ENCODE data around the gene SDK1. TPM values are rescaled to one million over a fixed set of nuclear protein-coding genes. Genes with fewer than 3 reads are reported as not detected.

SDK1 gene
- total RNA-seq, 1 donor = 0.43 TPM

DNA sequence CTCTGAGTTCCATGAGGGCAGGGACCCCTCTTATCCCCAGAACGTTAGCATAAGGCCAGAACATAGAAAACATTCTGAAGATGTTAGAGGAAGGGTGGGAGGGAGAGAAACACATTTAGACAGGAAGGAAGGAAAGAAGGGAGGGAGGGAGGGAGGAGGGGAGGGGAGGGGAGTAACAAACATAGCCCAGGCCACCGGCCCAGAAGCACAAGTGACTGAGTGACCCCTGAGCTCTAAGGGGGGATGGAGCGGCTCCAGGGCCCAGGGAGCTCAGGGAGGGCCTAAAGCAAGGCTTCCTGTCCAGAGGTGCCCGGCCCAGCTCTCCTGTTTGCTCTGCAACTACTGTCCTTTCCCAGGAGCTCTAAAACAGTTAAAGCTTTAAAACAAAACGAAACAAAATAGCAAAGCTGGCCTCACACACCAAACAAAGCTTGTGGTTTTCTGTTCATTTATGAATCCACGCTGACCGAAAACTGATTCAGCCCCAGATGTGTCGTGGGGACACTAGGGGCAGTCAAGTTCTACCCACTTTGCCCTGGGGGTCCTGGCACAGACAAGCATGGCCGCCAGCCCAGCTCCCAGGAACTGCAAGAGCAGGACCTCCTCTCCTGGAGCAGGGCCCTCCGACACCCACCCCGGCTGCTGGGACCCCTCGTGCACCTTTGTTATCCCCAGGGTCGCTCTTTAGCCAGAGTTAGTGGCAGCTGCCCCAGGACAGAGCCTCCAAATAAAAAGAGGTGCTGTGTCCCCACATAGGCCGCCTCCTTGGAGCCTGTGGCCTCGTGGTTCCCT lies 884.9 kb downstream of the SDK1 start:
- no peak for DNase-seq (ENCODE audit: low read depth)
- TF ChIP-seq, protein P1, sequence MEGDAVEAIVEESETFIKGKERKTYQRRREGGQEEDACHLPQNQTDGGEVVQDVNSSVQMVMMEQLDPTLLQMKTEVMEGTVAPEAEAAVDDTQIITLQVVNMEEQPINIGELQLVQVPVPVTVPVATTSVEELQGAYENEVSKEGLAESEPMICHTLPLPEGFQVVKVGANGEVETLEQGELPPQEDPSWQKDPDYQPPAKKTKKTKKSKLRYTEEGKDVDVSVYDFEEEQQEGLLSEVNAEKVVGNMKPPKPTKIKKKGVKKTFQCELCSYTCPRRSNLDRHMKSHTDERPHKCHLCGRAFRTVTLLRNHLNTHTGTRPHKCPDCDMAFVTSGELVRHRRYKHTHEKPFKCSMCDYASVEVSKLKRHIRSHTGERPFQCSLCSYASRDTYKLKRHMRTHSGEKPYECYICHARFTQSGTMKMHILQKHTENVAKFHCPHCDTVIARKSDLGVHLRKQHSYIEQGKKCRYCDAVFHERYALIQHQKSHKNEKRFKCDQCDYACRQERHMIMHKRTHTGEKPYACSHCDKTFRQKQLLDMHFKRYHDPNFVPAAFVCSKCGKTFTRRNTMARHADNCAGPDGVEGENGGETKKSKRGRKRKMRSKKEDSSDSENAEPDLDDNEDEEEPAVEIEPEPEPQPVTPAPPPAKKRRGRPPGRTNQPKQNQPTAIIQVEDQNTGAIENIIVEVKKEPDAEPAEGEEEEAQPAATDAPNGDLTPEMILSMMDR (IDR thresholded peaks at IDR 0.05; ENCODE audit: insufficient read depth, low read depth, low read length) = no peak

DNA sequence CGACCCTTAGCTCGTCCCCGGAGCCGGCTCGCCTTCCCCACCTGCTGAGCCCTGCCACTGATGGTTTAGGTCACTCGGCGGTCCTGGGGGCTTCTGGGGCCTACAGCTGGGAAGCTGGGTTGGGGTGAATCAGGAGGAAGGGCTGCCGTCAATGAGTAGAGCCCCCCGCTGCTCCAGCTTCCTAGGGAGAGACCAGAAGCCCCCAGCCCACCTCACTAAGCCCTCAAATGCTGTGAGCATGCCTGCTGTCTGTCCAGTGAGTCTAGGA lies 885.4 kb downstream of the SDK1 start:
- H3K4me3 ChIP-seq (ENCODE audit: low read depth, low read length) = no peak overlapping the region
- DNase-seq (ENCODE audit: low read depth) = no peak
- TF ChIP-seq, protein P1 (IDR thresholded peaks at IDR 0.05; ENCODE audit: insufficient read depth, low read depth, low read length) = no peak

More for the DNA sequence above, 884.9 kb downstream of the SDK1 start:
- no peak overlapping the region for H3K4me3 ChIP-seq (ENCODE audit: low read depth, low read length)

DNA sequence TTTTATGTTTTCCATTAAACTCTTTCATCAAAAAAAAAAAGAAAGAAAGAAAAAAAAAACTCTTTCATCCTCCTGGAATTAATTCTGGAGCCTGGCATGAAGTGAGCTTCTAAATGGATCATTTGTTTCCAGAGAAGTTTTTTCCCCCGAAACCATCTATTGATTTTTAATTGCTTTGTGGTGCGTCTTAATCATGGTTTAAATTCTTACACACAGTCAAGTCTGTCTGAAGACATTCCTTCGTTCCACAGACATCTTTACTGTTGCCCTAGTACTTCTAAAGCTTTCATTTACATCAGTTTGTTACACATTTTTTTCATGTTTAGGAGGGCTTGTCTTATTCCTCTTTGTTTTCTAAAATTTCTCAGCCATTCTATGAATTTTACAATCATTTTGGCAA lies 887.6 kb downstream of the SDK1 start:
- TF ChIP-seq, protein P1 (IDR thresholded peaks at IDR 0.05; ENCODE audit: insufficient read depth, low read depth, low read length) = no peak
- H3K4me3 ChIP-seq (ENCODE audit: low read depth, low read length) = no peak overlapping the region
- DNase-seq (ENCODE audit: low read depth) = no peak

DNA sequence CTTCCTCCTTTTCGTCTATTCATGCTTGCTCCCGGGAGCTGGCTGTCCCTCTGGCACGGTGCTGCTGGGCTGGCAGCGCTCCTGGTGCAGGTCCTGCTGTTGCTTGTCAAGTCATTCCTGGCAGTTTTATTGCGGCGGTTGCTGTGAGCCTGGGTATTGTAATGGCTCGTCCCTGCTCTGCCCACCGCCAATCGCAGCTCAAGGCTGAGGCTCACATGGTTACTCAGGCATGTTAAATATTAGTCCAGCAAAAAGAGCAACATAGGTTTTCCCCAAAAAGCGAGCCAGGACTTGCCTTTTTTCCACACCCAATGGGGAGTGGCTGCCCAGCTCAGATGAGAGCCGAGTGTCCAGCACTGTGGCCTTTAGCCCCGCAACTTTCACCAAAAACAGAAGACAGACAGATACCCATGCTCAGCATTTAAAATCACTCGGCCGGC lies 888.1 kb downstream of the SDK1 start:
- TF ChIP-seq, protein P1 (IDR thresholded peaks at IDR 0.05; ENCODE audit: insufficient read depth, low read depth, low read length) = no peak
- peak; percentile 60 for DNase-seq (ENCODE audit: low read depth)
- no peak overlapping the region for H3K4me3 ChIP-seq (ENCODE audit: low read depth, low read length)

DNA sequence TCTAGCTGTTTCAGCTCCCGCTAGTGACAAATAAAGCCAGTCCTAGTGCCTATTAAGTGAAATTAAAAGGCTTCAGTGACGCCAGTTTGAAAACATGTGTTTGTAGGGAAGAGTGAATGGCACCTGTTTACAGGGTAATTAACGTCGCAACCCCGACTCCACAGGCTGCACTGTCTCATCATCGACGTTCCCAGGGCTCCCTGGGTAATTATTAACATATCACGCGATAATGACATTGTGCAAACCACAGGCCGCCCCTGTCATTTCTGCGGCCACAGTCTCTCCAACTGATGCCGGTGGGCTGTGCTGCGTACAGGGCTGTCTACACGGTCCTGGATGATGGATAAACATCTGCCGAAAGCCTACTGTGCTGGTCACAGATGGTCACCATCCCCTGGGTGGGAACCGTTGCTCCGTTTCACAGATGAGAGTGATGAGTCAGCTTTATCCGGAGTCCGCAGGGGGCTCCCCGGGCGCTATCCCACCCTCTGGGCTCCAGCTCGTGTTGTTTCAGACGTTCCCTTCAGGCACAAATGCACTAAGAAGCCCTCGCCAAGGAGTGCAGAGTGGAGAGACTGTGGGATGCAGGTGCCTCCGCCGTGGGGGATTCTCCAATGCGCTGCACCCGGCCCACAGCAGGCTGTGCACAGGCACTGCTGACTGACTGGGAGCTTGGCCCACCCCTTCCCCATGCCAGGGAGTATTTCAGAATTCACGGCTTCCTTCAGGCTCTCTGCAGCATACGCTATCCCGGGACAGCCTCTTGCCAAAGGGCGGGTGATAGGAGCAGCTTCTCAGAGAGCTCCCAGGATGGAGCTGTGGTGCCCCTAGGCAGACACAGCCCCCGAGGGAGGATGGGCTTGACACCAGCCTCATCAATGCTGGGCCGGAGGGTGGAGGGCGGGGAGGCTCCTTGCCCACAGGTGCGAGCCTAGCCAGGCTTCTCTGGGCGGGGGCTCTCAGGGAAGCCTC lies 889.2 kb downstream of the SDK1 start:
- DNase-seq (ENCODE audit: low read depth) = no peak
- H3K4me3 ChIP-seq (ENCODE audit: low read depth, low read length) = no peak overlapping the region
- TF ChIP-seq, protein P1 (IDR thresholded peaks at IDR 0.05; ENCODE audit: insufficient read depth, low read depth, low read length) = no peak

DNA sequence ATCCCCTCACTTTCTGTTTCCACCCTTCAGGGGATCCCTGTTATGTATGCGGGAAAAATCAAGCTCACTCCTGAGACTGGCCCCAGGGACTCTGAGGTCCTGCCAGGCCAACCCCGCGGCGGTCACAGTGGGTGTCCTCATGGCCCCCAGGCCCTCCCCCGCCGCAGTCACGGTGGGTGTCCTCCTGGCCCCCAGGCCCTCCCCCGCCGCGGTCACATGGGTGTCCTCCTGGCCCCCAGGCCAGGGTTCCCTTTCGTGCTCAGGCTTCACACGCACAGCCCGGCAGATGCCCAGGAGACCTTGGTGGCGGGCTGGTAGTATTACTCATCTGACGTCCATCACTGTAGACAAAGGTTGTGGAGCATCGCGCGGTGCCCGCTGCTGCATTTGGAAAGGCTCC lies 890.0 kb downstream of the SDK1 start:
- no peak overlapping the region for H3K4me3 ChIP-seq (ENCODE audit: low read depth, low read length)
- DNase-seq (ENCODE audit: low read depth) = no peak
- TF ChIP-seq, protein P1 (IDR thresholded peaks at IDR 0.05; ENCODE audit: insufficient read depth, low read depth, low read length) = no peak
